Uterus (tissue), 4 donors: ENCODE results near the gene SLC7A5. TPM values are rescaled to one million over a fixed set of nuclear protein-coding genes. Genes with fewer than 3 reads are reported as not detected.
"Not testable (repeated sequence)": the region's sequence is repeated elsewhere in the genome, so short reads cannot be mapped to it uniquely, and the experiment has no call there.

Experiments used
- DNase-seq, 2 donors: peaks; one replicate each; pipeline ENCODE4 v3.0.0-alpha.2; 2019 to 2020
- H3K27ac ChIP-seq, 2 donors: fragments of 200-600 bp; sonication (generic); 1 replicate in 1 of 2; 2 replicates in 1 of 2; pipeline ENCODE4 v1.5.1; 2016 to 2018
- H3K27me3 ChIP-seq, 2 donors: fragments of 200-600 bp; sonication (generic); one replicate each; pipeline ENCODE4 v1.5.1; 2018 to 2019; ENCODE audit warnings: control low read depth in 1 of 2
- H3K36me3 ChIP-seq, 2 donors: fragments of 200-600 bp; sonication (generic); one replicate each; pipeline ENCODE4 v1.5.1; 2019; ENCODE audit warnings: control low read depth in 1 of 2
- H3K4me1 ChIP-seq, 2 donors: fragments of 200-600 bp; sonication (generic); one replicate each; pipeline ENCODE4 v1.5.1; 2018 to 2019; ENCODE audit warnings: control low read depth in 1 of 2
- H3K4me3 ChIP-seq, 2 donors: fragments of 200-600 bp; sonication (generic); 1 replicate in 1 of 2; 2 replicates in 1 of 2; pipeline ENCODE4 v1.5.1; 2018 to 2019; ENCODE audit warnings: mild to moderate bottlenecking in 1 of 2
- H3K9me3 ChIP-seq, 2 donors: fragments of 200-600 bp; sonication (generic); one replicate each; pipeline ENCODE4 v1.5.1; 2019; ENCODE audit warnings: control low read depth in 1 of 2
- POLR2A ChIP-seq, 2 donors: fragments of 450-650 bp; IDR thresholded peaks; one replicate each; pipeline ENCODE4 v1.6.1; 2016; ENCODE audit warnings: antibody characterized with exemption in 2 of 2, mild to moderate bottlenecking in 1 of 2, moderate library complexity in 1 of 2
- intact Hi-C: fragments of 100-400 bp; cut with DNase I; formaldehyde crosslinking; loops from one replicate; pipeline ENCODE4 v1.15.1; 2023; ENCODE audit warnings: low total_unique reads
- total RNA-seq, 4 donors: library from RNA; depleted of rRNA in 3 of 4; stranded (reverse); fragments of >200 nt in 3 of 4; gene quantifications; one replicate each; pipeline versions ENCODE4 v1.1.0 to v1.2.4, GENCODE V29; 2014 to 2023
- TF ChIP-seq, protein P1 (sequence below), 4 experiments: fragments of 200-600 bp in 2 of 4; fragments of 450-650 bp in 2 of 4; sonication (generic) in 2 of 4; IDR thresholded peaks; one replicate each; pipeline ENCODE4 v1.5.1; 2016 to 2019; ENCODE audit warnings: antibody characterized with exemption in 4 of 4, mild to moderate bottlenecking in 2 of 4, moderate library complexity in 1 of 4
- donor health status: DM: yes; HTN: yes; CAD: no.

SLC7A5 gene
- total RNA-seq, 4 donors from 2014 or later = 0.88 to 2.0 (median 1.3) TPM; not detected in 1

DNA sequence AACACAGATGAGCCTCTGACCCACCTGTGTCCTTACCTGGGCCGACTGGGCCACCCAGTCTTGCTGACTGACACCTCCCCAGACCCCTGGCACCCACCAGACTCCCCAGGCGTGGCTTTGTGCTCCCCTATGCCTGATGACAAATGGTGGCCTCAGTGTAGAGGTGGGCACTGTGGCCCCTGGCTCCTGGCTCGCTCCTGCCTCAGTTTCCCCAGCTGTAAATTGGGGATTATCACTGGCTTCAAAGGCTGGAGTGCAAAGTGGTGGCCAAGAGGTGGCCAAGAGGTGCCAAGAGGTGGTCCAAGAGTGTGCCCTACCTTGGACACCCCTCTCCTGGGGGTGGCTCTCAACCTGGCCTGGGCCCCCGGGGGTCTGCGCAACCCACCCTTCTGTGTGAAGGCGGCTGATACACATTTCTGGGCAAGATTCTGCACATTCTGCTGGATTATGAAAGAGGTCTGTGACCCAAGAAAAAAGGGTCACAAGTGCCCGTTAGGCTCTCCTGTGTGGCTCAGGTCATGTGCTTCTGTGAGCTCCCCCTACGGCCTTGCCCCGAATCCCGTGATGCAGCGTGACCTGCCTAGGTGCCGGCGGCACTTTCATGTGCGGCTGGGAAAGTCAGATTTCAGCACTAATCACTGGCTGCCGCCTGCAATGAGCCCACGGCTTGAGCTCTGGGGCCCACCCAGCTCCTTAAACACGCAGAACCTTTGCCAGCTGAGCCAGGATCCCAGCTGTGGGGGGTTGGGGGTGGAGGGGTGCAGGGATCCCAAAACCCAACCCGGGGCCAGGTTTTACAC, 7.8 kb downstream of the SLC7A5 start:
- H3K4me1 ChIP-seq, H3K9me3 ChIP-seq, intact Hi-C loops: not testable (repeated sequence)

DNA sequence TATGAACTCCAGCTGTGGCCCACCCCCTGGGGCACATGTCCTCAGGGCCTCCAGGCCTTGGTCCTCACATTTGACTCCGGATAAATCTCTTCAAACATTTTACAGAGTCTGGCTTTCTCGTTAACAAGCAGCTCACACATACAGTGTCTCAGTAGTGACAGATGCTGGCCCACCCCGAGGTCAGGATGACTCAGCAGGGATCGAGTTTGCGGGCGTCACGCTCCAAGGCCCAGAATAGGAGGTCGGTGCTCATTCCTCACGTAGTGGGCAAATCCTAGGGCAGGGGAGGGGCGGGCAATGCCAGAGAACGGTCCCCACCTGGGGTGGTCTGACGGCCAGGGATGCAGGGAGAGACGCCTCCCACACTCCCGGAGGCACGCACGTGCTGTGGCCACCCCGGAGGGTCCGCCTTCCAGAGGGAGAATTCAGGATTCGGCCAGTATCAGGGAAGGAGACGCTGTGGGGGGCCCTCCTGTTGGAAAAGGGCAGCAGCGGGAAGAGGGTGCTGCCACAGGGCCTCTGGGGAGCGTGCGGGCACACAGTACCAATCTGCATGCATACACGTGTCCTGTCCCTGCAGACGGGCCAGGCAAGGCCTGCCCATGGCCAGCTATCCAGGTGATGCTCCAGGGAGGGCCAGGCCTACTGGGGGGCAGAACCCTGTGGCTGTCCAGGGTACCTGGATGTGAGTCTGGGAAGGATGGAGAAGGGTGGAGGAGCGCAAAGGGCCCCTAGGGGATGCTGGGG, 8.6 kb downstream of the SLC7A5 start:
- TF ChIP-seq POLR2A (IDR thresholded peaks at IDR 0.05) = no peak
- TF ChIP-seq, protein P1, sequence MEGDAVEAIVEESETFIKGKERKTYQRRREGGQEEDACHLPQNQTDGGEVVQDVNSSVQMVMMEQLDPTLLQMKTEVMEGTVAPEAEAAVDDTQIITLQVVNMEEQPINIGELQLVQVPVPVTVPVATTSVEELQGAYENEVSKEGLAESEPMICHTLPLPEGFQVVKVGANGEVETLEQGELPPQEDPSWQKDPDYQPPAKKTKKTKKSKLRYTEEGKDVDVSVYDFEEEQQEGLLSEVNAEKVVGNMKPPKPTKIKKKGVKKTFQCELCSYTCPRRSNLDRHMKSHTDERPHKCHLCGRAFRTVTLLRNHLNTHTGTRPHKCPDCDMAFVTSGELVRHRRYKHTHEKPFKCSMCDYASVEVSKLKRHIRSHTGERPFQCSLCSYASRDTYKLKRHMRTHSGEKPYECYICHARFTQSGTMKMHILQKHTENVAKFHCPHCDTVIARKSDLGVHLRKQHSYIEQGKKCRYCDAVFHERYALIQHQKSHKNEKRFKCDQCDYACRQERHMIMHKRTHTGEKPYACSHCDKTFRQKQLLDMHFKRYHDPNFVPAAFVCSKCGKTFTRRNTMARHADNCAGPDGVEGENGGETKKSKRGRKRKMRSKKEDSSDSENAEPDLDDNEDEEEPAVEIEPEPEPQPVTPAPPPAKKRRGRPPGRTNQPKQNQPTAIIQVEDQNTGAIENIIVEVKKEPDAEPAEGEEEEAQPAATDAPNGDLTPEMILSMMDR (IDR thresholded peaks at IDR 0.05) = no peak
- Histone ChIP-seq H3K27me3 (no peaks in the 10 kb centered on the region), H3K4me3 (no peak overlapping the region), H3K27ac (no peak overlapping the region), H3K36me3 (no peaks in the 10 kb centered on the region), H3K4me1 (no peaks in the 10 kb centered on the region), H3K9me3 (no peaks in the 10 kb centered on the region)
- intact Hi-C loops = no loop called here
- no peak for DNase-seq

More for the DNA sequence above, 7.8 kb downstream of the SLC7A5 start:
- not testable (repeated sequence) for H3K4me3 ChIP-seq, DNase-seq, H3K27me3 ChIP-seq, H3K36me3 ChIP-seq, H3K27ac ChIP-seq

GRCh38 chr16:87858151-87858993, 10.9 kb downstream of the SLC7A5 start:
- H3K4me1 ChIP-seq, DNase-seq, H3K9me3 ChIP-seq, intact Hi-C loops, H3K36me3 ChIP-seq, H3K4me3 ChIP-seq, H3K27me3 ChIP-seq, H3K27ac ChIP-seq: not testable (repeated sequence)

- Histone ChIP-seq H3K27me3 (no peaks in the 10 kb centered on the region), H3K4me3 (no peak overlapping the region), H3K4me1 (no peaks in the 10 kb centered on the region), H3K9me3 (no peaks in the 10 kb centered on the region), H3K36me3 (no peaks in the 10 kb centered on the region), H3K27ac (no peak overlapping the region)
- no peak for TF ChIP-seq POLR2A (IDR thresholded peaks at IDR 0.05)
- TF ChIP-seq, protein P1 (IDR thresholded peaks at IDR 0.05) = no peak
- no peak for DNase-seq
- intact Hi-C loops = no loop called here
Observed at GRCh38 chr16:87856791-87857228, 12.5 kb downstream of the SLC7A5 start.

GRCh38 chr16:87855852-87856715, 13.2 kb downstream of the SLC7A5 start:
- Histone ChIP-seq H3K9me3 (no peaks in the 10 kb centered on the region), H3K27me3 (no peaks in the 10 kb centered on the region), H3K4me1 (no peaks in the 10 kb centered on the region), H3K4me3 (no peak overlapping the region), H3K36me3 (no peaks in the 10 kb centered on the region), H3K27ac (peak overlapping the region in 1 of 2 donors; percentile 15)
- no peak for DNase-seq
- intact Hi-C loops = no loop called here
- no peak for TF ChIP-seq POLR2A (IDR thresholded peaks at IDR 0.05)
- TF ChIP-seq, protein P1 (IDR thresholded peaks at IDR 0.05) = no peak
